ENCODE data around the gene C1orf174.

DNA sequence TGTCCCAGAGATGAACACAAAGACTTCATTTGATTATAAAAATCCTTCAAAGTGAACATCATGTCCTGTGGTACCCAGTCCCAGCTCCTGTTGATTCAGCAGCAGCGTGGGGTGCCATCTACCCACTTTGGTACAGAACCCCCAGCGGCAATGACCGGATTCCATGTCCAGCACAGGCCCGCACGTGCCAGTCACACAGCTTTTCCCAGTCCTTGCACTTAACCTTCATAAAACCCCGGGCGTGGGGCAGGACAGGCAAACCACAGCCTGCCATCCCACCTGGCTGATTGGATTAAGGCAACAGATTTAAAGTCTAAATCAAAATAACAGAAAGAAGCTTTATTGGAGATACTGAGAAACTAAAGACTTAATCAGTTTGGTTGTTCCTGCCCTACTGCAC, 58.6 kb downstream of the C1orf174 start:
- no peak for TF ChIP-seq POLR2A (IDR thresholded peaks at IDR 0.05)
- TF ChIP-seq, protein P1, sequence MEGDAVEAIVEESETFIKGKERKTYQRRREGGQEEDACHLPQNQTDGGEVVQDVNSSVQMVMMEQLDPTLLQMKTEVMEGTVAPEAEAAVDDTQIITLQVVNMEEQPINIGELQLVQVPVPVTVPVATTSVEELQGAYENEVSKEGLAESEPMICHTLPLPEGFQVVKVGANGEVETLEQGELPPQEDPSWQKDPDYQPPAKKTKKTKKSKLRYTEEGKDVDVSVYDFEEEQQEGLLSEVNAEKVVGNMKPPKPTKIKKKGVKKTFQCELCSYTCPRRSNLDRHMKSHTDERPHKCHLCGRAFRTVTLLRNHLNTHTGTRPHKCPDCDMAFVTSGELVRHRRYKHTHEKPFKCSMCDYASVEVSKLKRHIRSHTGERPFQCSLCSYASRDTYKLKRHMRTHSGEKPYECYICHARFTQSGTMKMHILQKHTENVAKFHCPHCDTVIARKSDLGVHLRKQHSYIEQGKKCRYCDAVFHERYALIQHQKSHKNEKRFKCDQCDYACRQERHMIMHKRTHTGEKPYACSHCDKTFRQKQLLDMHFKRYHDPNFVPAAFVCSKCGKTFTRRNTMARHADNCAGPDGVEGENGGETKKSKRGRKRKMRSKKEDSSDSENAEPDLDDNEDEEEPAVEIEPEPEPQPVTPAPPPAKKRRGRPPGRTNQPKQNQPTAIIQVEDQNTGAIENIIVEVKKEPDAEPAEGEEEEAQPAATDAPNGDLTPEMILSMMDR (IDR thresholded peaks at IDR 0.05) = no peak
